Suprapubic skin (tissue), 3 donors: ENCODE results near the gene AGAP1.

Experiments used
- POLR2A ChIP-seq, 2 donors: fragments of 450-650 bp; IDR thresholded peaks; one replicate each; pipeline ENCODE4 v1.6.1; 2017; ENCODE audit warnings: antibody characterized with exemption in 2 of 2, mild to moderate bottlenecking in 2 of 2, moderate library complexity in 2 of 2
- TF ChIP-seq, protein P1 (sequence below), 2 donors: fragments of 200-600 bp in 1 of 2; fragments of 450-650 bp in 1 of 2; sonication (generic) in 1 of 2; IDR thresholded peaks; one replicate each; pipeline ENCODE4 v1.5.1; 2016 to 2019; ENCODE audit warnings: antibody characterized with exemption in 2 of 2, mild to moderate bottlenecking in 1 of 2, moderate library complexity in 1 of 2

DNA sequence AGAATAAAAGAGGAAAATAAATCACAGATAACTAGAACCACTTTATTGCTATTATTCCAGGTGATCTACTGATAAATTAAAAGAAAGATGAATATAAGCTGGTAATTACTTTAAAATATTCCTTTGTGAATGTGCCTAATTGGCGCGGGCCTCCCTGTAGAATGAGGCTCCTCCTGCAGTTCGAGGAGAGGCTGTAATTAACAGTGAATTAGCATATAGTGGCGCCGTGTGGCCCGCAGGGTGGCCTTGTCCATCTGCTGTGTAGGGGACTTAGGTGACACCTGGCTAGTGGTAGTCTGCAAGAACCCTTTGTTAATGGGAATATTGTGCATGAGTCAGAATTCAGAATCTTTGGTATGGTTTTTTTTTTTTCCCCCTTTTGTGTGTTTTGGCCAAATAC is 119.8 kb downstream of the AGAP1 start:
- TF ChIP-seq, protein P1, sequence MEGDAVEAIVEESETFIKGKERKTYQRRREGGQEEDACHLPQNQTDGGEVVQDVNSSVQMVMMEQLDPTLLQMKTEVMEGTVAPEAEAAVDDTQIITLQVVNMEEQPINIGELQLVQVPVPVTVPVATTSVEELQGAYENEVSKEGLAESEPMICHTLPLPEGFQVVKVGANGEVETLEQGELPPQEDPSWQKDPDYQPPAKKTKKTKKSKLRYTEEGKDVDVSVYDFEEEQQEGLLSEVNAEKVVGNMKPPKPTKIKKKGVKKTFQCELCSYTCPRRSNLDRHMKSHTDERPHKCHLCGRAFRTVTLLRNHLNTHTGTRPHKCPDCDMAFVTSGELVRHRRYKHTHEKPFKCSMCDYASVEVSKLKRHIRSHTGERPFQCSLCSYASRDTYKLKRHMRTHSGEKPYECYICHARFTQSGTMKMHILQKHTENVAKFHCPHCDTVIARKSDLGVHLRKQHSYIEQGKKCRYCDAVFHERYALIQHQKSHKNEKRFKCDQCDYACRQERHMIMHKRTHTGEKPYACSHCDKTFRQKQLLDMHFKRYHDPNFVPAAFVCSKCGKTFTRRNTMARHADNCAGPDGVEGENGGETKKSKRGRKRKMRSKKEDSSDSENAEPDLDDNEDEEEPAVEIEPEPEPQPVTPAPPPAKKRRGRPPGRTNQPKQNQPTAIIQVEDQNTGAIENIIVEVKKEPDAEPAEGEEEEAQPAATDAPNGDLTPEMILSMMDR (IDR thresholded peaks at IDR 0.05), result no peak
- TF ChIP-seq POLR2A (IDR thresholded peaks at IDR 0.05), result no peak
